IPS DF 4.7 (cell line): ENCODE data around the gene TFPI.

Source experiments
- DNase-seq: peaks from one replicate; pipeline ENCODE4 v3.0.0-alpha.2; 2013; ENCODE audit warnings: low spot score; ENCODE audit errors: extremely low read depth

Gene TFPI

DNA sequence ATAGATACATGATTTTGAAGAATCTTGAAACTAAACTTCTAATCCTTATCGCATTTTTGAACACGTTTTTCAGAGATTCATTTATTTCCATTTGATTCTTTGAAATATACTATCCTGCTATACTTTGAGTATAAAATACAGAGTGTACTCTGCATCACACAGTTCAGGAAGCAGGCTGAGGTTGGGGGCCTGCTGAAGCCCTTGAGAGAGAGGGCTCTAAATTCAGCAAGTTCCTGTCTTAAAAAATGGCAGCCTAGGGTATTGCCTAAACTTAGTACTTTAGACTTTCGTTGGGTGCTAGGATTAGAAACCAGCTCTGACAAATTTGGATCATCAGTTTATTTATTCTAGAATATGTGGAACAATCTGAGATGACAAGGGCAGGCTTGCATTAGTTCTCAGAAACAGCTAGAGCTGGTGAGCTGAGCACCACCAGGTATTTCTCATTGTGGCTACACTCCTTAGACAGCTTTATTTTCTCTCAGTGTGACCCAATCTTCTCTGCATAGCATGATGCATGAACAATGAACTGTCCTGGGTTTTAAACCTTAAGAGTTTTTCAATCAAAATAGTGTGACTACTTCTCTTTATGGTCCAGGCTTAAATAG lies 49.1 kb downstream of the TFPI start:
- DNase-seq, result no peak

DNA sequence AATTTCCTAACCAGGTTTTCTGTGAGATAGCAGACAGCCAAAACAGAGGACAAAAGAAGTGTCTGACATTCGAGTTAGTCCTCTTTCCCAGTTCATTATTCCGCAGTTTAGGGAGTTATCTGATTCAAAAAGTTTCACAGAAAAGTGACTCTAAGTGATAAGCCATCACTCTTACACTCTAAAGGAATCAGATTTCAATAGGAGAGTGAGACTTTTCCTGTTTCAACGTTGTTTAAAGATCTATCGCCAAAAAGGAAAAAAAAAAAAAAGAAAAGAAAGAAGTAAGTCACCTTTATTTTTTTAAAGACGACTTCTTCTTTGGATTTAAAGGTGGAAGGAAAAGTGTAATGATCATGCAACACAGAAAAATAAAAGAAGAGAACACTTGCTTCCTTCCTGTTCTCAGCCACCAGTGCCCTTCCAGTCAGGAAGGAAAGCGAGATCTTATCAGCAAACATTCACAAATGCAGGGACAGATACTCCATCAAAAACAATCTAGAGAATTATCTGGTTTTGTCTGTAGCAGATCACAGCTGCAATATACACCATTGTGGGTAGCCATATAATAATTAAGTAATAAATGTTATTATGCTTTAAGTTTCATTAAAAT lies 49.8 kb downstream of the TFPI start:
- no peak for DNase-seq

DNA sequence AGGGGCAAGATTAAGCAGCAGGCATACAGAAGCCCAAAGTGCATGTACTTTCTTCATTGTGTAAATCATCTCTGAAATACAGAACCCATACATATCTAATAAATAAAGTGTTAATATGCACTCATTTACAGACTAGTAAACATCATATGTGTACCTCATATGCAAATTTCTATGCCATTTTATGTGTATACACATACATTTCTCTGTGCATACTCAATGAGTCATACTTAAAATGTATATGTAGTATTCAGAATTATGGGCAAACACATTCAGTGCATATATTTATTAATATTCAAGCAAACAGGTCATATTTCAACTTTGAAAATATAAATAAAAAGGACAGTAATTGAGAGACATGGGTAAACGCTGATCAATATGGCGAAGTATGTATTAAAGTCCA lies 50.5 kb downstream of the TFPI start:
- DNase-seq, result no peak

DNA sequence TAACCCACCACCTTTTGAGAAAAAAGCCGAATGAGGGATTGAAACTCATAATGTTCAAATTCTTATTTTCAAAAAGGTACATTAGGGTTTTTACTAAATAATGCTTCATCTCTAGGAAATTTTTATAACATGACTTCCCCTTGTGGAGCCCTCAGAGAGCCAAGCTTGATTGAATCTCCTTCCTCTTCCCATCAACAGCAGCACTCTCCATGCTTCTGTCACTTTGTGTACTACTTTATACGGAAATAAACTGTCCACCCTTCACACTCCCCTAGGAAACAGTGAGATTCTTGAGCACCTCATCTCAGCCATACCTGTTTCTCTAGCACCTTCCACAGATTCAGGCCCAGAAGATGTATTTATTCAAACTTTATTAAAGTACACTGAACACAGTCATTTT lies 51.8 kb downstream of the TFPI start:
- DNase-seq, result no peak

DNA sequence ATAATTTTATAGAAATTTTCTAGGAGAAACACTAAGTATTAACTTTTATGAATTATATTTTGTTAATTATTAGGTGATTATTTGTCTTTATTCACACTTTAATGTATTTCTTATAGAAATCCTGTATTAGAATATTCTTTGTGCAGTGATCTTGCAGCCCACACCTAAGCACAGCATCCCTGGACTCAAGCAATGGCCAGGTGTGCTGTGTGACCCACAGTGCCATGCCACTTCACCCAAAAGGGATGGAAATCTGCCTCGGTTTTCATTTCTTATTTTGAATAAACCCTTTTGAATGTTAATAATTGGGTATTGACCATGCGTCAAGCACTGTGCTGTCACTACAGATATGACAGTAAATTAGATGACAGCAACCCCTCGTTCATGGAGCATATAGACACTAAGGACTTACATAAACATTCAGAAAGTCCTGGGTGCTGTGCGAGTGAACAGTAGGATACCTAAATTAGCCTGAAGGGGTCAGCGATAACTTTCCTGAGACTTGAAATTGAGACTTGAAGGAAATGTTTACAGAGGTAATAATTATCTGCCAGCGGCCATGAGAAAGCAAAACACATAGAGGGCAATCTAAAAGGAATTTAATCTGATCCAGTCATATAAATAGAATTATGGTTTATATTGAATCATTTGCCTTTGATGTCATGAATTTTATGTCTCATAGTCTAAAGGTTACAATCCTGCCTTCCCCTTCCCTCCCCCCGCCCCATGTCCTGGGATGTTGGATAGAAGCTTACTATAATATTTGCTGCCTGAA lies 53.5 kb downstream of the TFPI start:
- no peak for DNase-seq

DNA sequence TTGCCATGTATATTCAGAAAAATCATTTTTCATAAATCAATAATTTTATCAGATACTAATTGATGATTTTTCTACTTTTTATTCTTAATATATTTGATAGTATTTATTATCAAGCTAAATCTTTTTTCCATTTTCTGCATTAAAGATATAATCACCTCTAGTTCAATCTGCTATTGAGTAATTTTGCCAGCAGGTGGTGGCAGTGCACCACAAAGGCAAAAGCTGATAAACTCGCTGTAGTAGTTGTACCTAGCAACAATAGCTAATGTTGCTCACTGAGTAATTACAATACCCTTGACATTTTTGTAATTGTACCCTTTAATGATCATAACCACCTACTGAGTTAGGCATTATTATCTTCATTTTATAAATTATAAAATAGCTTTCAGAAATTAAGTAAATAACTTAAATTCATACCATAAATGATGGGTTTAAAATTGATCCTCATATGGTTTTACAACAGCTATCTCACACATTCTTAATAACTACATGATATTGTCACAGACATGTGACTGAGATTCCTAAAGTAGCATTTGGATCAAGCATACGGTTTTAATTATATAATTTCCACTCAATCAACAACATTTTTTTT lies 54.2 kb downstream of the TFPI start:
- DNase-seq, result no peak

DNA sequence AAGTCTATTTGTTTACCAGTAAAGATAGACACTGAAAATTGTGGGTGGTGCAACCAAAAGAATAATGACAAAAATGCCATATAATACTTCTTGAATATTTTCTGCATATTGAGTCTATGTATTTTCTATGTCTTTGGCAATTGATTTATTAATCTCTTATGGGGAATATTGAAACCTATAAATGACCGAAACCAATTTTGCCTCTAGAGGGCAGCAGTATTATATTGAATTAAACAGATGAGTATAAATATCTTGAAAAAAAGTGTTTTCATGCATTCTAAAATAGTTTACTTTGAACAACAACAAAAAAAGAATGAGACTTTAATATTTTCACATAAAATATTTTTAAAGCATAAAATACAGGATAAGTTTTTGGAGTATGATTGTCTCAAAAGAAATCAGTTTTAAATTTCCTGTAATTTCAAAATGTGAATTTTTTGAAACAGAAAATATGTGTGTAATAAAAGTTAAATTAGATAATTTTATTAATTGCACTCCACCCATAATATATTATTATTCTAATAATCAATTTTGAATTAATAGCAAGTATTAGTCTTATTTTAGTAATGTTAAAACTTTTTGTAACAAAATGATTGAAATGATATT lies 56.3 kb downstream of the TFPI start:
- DNase-seq, result no peak

DNA sequence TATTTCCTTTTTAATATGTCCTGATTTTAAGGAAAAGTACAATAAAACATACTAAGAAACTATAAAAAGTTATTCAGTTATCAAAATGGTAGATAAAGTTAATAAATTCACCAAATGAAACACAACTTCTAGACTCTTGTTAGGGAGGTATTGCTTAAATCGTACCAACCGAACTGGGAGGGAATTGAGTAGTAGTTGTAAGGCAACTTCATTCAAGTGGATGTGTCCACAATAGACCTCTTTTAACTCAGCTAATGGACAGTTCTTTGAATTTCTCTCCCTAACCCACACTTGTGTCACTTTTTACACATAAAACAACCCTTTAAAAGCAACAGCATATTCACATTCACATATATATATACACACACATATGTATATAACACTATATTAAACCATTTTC lies 57.1 kb downstream of the TFPI start:
- no peak for DNase-seq

DNA sequence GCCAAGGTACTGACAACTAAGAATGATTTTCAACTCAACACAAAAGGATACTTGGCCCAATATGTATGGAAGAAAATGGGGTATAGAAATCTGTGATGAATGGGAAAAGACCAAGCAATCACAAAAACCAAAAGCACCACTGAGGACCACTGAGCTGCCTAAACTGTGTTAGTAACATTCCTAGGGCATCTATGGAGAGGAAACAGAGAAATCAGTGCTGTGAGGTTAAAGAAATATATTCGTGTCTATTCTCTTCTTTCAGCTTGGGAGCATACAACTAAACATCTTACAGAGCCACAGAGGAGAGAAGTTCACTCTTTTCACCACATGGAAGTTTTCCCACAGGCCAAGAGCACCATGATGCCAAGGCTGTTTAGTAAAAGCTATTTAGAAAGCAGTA lies 58.9 kb downstream of the TFPI start:
- DNase-seq, result no peak

DNA sequence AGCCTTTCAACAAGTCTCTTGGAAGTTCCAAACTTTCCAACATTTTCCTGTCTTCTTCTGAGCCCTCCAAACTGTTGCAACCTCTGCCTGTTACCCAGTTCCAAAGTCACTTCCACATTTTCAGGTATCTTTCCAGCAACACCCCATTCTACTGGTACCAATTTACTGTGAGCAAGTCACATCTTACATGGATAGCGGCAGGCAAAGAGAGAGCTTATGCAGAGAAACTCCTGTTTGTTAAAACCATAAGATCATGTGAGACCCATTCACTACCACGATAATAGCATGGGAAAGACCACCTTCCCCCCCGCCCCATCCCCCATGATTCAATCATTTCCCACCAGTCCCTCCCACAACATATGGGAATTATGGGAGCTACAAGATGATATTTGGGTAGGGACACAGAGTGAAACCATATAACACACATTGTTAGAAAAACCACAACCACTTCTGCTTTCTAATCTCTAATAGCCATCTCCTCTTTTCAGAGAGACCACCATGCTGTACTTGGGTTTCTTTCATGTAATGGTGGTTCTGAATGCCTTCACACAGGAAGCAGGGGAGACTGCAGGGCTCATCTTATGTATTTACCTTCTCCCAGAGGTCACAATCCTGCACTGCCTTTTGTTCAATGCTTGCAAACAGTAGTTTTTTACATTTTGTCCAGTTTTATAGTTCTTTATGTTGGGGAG lies 60.2 kb downstream of the TFPI start:
- no peak for DNase-seq

DNA sequence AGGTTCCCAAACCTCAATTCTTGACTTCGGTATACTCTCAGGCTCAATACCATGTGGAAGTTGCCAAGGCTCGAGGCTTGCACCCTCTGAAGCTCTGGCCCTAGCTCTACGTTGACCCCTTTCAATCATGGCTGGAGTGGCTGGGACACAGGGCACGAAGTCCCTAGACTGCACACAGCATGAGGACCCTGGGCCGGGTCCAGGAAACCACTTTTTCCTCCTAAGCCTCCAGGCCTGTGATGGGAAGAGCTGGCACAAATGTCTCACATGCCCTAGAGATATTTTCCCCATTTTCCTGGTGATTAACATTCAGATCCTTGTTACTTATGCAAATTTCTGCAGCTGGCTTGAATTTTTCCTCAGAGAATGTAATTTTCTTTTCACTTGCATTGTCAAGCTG lies 61.1 kb downstream of the TFPI start:
- DNase-seq, result no peak

DNA sequence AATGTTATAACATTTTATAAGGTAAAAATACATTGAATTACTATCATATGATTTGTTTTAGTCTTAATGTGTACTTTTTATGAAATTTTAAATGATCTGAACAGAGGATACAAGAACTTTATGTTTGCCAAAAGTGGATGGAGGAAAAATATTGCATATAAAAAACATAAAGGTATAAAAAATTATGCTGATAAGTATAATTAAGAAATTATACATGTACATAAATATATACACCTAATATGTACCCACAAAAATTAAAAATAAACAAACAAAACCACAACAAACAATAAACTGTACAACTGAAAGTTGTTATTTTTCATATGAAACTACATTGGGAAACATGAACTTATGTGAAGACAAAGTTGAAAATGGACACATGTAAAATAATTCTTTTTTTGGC lies 68.0 kb downstream of the TFPI start:
- DNase-seq, result no peak

DNA sequence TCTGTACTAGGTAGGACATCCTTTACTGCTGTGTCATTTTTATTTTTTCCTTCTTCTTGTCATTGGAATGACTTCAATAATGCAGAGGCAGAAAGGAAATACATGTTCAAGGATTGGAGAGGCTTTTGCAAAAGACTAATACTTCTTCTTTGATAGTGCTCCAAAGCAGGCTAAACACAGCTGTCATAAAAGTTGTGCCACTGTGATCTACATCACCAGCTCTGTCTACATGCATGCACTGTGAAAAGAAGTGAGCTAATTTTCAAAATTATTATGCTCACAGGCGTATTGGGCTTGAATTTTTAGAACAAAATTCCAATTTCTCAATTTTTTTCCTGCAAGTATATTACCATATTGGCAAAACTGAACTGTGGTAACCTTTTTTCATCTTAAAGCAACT lies 68.7 kb downstream of the TFPI start:
- DNase-seq, result no peak

DNA sequence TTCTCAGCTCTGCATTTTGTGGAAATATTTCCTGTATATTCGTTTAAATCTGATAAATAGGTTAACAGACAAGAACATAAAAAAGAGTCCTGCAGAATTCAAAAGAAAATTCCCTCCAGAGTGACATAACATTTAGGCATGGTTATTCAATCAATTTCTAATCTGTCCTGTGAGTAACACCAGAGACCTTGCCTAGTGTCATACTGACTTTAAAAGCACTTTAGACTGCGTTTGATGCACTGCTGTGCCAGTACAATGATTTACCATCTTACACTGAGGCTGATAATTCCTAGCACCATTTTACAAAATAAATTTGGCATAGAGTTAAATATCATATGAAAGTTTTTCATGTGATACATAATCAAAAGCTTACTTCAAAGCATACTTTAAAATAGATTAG lies 70.7 kb downstream of the TFPI start:
- DNase-seq, result no peak

DNA sequence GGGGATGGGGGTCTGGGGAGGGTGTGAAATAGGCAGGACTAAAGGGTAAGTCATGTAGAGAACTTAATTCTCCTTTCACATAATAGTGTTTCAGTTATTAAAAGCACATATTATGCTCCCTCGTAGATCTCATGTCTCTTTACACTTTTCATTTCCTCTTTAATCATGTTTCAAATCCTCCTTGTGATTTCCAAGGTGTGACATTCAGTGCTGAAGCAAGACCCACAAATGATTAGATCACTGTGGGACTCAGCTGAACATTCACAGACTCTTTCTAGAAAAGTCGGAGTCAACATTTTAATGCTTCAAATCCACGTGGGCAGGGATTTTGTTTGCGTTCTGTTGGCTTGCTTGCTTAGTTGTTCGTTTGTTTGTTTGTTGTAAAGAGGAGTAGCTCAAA lies 71.4 kb downstream of the TFPI start:
- no peak for DNase-seq

DNA sequence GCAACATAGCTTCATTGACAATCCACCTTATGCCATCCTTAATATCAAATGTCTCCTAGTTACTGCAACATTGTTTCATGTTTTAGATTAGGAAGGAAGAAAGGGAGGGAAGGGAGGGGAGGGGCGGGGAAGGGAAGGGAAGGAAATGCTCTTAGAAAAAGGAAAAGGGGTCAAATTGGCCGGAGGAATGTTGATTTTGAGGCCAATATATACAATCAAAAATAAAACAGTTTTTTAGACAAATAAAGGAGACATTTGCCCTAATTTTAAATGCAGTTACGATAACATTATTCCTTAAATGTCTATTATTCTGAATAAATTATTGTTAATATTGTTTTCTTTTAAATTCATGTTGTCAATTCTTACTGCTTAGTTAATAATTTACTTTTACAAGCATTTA lies 72.7 kb downstream of the TFPI start:
- no peak for DNase-seq

DNA sequence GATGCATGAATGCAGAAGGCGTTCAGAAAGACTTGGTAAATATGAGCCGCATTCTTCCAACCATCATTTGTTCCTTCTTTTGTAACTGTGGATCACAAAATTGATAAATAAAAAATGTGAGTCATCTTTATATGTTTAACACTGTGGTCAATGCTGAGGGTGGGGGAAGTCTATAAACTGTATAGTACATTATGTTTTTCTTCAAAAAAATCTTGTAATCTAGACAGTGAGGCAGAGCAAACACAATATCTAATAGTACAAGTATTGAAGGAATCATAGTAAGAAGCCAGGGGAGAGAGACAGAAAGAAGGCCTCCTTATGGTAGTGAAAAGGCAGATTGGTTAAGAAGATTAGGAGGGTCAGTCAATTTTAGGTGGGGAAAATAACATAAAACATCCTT lies 75.5 kb downstream of the TFPI start:
- no peak for DNase-seq

DNA sequence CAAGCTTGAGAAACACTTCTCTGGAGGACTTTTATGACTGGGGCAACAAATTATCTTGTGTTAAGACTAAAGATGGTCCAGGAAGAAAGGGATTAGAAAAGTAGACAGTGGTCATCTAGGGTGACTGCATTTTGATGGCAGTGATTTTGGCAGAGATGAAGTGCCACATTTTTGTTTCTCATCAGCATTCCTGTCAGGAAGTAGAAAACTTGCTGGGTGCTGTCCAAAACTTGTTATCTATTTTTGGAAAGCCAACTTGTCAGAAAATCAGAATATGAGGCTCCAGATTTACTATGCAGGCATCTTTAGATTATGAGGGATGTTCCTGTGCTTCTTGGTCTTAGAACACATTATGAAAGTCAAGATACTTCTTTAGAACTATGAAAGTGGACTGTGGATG lies 77.2 kb downstream of the TFPI start:
- no peak for DNase-seq

DNA sequence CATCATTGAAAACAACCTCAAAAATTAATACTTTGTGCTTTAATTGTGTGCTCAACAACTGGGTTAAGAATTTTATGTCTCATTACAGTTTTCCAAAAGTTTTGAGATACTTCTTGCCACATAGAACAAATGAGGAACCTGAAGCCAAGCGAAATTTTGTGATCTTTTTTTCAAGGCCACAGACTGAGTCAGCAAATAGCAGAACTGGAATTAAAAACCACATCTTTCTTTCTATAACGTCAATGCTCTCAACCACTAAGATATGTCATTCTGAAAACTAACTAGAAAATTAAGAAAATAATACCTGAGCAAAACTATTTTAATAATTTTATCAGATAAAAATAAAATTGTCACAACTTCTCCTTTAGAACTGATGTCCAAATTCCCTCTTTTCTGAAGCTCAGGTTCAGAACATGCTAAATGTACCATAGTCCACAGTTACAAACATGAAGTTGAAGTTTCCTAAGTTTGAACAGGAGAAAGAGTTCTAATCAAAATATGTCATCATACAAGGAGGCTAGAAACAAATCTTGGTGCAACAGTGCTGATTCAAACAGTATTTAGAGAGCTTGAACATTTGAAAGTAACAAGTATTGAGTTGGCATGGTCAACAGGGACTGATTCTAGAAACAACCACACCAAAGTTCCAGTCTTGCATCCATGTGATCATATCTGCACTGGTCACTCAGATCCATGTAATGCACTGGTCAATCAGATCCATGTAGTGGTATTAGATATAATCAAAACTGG lies 78.6 kb downstream of the TFPI start:
- no peak for DNase-seq

DNA sequence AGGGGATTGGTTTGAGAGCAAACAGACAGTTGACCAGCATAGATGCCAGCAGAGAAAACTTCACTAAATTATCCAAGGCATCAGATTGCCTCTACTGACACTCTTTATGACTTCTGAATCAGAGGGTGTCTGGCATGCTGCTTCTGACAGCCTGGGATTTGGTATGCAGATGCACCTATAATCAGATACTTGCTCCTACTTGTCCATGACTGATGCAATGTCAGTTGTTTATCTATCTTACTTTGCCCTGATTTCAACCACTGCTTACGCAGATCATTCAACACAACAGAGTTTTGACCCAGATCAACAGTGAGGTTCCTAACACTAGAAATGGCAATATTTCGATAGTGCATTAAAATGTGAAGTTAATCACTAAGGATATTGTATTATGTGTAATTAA lies 83.5 kb downstream of the TFPI start:
- DNase-seq, result no peak

DNA sequence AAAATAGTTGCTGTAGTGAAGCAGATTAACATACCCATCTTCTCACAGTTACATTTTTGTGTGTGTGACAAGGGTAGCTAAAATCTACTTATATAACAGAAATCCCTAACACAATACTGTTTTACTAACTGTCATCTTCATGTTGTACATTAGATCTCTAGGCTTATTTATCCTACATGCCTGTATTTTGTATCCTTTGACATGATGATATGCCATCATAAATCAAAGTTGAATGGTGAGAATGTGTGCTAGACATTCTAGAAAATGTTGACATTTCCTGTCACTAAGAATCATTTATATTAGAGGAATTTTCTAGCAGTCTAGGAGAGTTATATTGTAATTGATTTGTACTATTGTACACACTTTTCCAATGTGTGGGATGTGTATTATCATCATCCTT lies 84.7 kb downstream of the TFPI start:
- DNase-seq, result no peak
